Subcutaneous abdominal adipose tissue (tissue), 5 donors: Measurements from ENCODE around the gene SCMH1.
A peak's percentile ranks its signal among the peaks of the same experiment; 100 is the strongest.

Experiments
- H3K27ac ChIP-seq: one replicate; pipeline ENCODE4 v1.7.0; 2013; ENCODE audit warnings: low read depth, mild to moderate bottlenecking, inconsistent platforms, low read length, moderate library complexity
- H3K27me3 ChIP-seq, 5 donors: one replicate each; pipeline ENCODE4 v1.7.0; 2013; ENCODE audit warnings: low read length in 5 of 5, inconsistent platforms in 1 of 5; ENCODE audit not compliant: control insufficient read depth in 5 of 5, insufficient read depth in 4 of 5
- H3K36me3 ChIP-seq, 5 donors: one replicate each; pipeline ENCODE4 v1.7.0; 2013; ENCODE audit warnings: low read length in 5 of 5; ENCODE audit not compliant: control insufficient read depth in 5 of 5, insufficient read depth in 5 of 5
- H3K4me1 ChIP-seq, 5 donors: one replicate each; pipeline ENCODE4 v1.7.0; 2013; ENCODE audit warnings: low read length in 5 of 5, mild to moderate bottlenecking in 3 of 5, moderate library complexity in 1 of 5; ENCODE audit not compliant: control insufficient read depth in 5 of 5, insufficient read depth in 5 of 5
- H3K4me3 ChIP-seq, 5 donors: one replicate each; pipeline ENCODE4 v1.7.0; 2013; ENCODE audit warnings: low read length in 5 of 5, low read depth in 1 of 5
- H3K9ac ChIP-seq, 5 donors: one replicate each; pipeline ENCODE4 v1.7.0; 2013; ENCODE audit warnings: low read length in 5 of 5, mild to moderate bottlenecking in 4 of 5, moderate library complexity in 3 of 5
- H3K9me3 ChIP-seq, 5 donors: one replicate each; pipeline ENCODE4 v1.7.0; 2013; ENCODE audit warnings: low read length in 5 of 5; ENCODE audit not compliant: control insufficient read depth in 5 of 5
- donor health status: healthy.
- donor health status: healthy.
- donor health status: healthy.
- donor health status: healthy.
- donor health status: healthy.

Gene SCMH1

DNA sequence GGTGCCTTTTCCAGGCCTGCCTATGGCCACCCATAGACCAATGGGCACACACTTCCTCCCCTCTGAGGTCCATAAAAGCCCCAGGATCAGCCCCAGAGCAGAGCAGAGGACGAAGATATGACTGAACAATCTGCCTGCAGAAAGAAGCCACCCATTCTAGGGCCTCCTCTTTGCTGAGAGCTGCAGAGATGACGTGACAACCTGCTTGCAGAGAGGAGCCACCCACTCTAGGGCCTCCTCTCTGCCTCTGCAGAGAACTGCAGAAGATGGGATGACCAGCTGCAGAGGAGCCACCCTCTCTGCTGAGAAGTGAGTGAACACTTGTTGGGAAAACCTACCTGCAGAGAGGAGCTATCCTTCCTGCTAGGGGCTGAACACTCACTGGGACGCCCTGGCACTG lies 79.7 kb downstream of the SCMH1 start:
- no peak overlapping the region for H3K27ac ChIP-seq
- no peaks in the 10 kb centered on the region for H3K27me3 ChIP-seq
- H3K9me3 ChIP-seq, result peaks cover 0 to under 1% (median 0%) of the 10 kb centered on the region in 5 donors
- H3K4me1 ChIP-seq, result no peaks in the 10 kb centered on the region
- no peak overlapping the region for H3K4me3 ChIP-seq
- H3K36me3 ChIP-seq, result peaks cover 5 to 15% (median 13%) of the 10 kb centered on the region in 5 donors
- no peak overlapping the region for H3K9ac ChIP-seq

DNA sequence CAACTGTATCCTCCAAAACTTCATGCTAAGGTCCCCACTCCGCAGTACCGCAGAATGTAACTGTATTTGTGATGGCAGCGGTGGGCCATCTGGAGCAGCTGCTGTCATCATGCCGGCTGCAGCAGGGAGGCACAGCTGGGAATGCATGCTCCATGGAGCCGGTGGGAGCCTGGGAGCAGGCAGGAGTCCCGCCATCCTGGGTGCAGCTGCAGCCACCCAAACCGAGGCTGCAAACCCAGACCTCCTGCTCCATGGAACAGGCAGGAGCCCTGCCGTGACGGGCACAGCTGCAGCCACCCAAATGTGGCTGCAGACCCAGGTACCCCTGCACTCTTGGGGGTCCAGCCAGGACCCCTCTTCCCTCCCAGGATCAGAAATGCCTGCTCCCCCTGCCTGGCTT lies 80.3 kb downstream of the SCMH1 start:
- H3K9ac ChIP-seq, result no peak overlapping the region
- no peak overlapping the region for H3K27ac ChIP-seq
- H3K27me3 ChIP-seq, result no peaks in the 10 kb centered on the region
- H3K9me3 ChIP-seq, result no peaks in the 10 kb centered on the region
- no peaks in the 10 kb centered on the region for H3K4me1 ChIP-seq
- no peak overlapping the region for H3K4me3 ChIP-seq
- H3K36me3 ChIP-seq, result peaks cover 5 to 15% (median 13%) of the 10 kb centered on the region in 5 donors

DNA sequence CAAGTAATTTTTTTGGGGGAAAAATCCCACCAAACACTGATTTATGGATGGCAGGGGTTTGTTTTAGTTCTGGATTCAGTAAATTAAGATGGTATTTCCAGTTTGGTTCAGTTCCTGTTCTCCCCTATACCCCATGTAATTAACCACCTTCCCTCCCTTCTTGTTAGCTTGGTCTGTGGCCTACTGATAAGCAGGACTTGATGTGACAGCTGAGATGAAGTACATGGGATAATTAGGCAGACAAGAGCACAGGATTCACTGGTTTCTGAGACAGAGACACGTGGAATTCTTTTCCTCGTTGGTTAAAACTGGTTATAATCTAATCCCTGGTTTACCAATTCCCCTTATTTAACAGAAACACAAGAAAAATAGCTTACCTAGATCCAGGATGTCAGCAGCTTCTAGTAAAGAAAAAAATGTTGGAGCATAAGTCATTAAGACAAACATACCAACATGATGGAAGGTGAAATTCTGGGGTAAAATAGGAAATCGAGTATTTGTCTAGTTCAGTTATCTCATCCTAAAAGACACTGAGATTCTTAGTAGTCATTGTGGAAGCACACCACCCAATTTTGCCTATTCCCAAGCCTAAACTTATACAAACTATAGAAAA lies 81.5 kb downstream of the SCMH1 start:
- H3K4me1 ChIP-seq, result peaks cover 0 to 4% (median 0%) of the 10 kb centered on the region in 5 donors
- H3K27me3 ChIP-seq, result no peaks in the 10 kb centered on the region
- H3K4me3 ChIP-seq, result no peak overlapping the region
- H3K9me3 ChIP-seq, result no peaks in the 10 kb centered on the region
- H3K27ac ChIP-seq, result no peak overlapping the region
- H3K36me3 ChIP-seq, result peaks cover 5 to 15% (median 13%) of the 10 kb centered on the region in 5 donors
- no peak overlapping the region for H3K9ac ChIP-seq

DNA sequence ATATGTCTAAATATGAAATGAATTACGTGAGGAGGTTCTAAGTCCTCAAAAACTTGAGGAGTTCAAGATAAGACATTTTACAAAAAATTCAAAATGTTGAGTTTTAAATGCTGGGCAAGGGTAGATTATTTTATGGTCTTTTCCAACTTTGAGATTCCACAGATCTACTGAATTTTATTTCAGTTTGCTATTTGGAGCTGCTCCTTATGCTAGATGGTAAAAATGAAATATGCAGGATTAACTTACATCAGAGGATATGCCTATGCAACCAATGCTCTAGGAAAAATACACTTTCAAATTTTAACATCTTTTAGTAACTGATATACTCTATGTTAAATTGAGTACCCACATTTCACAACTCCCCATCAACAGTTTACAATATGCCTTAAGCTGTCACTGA lies 83.1 kb downstream of the SCMH1 start:
- Histone ChIP-seq H3K4me1 (peaks cover 0 to 4% (median 0%) of the 10 kb centered on the region in 5 donors), H3K9me3 (no peaks in the 10 kb centered on the region), H3K27me3 (no peaks in the 10 kb centered on the region), H3K4me3 (no peak overlapping the region), H3K9ac (no peak overlapping the region), H3K36me3 (peaks cover 5 to 15% (median 13%) of the 10 kb centered on the region in 5 donors), H3K27ac (no peak overlapping the region)

DNA sequence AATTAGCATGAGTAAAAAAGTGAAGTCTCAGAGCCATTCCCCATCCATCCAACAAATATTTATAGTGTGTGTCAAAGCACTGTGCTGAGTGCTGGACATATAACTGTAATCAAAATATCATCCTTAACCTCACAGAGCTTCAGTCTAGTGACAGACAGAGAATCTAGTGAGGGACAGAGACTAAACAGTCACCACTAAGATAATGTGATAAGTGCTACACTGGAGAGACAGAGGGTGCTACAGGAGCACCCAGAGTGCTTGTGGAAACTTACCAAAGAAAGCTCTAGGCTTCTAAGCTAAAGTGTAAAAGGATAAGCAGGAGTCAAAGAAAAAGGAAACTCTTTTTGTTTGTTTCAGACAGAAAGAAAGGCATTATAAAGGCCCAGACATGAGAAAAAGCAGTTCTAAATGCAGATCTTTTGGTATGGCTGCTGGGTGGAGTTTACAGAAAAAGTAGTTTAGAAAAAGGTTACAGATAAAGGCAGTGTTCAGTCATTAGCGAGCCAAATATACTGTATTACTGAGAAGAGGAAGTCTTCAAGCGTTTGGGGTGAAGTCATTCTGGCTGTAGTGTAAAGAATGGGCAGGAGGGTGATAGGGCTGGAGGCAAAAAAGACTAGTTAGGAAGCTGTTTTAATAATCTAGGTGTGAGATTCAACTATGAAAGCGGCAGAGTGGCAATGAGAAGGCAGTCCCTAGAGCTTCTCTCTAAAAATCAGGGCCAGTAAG lies 83.8 kb downstream of the SCMH1 start:
- no peak overlapping the region for H3K4me3 ChIP-seq
- H3K9me3 ChIP-seq, result no peaks in the 10 kb centered on the region
- H3K27ac ChIP-seq, result no peak overlapping the region
- no peaks in the 10 kb centered on the region for H3K27me3 ChIP-seq
- peaks cover 5 to 15% (median 13%) of the 10 kb centered on the region in 5 donors for H3K36me3 ChIP-seq
- H3K9ac ChIP-seq, result no peak overlapping the region
- H3K4me1 ChIP-seq, result peaks cover 0 to 4% (median 0%) of the 10 kb centered on the region in 5 donors

DNA sequence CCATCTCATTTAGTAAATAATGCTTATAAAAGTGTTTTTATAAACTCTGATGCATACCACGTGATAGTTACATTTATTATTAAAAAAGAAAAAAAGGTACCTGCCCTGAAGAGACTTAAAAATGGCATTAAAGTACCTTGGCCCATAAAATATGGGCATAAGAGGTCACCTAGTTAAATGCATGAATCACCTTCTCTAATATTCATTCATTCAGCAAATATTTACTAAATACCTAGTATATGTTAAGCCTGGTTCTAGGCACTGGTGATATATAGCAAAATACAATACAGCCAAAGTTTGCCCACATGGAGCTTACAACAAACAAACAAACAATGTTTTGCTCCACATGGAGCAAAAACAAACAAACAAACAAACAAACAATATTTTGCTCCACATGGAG lies 87.0 kb downstream of the SCMH1 start:
- Histone ChIP-seq H3K27ac (no peak overlapping the region), H3K4me1 (peaks cover 0 to 13% (median 6%) of the 10 kb centered on the region in 5 donors)

DNA sequence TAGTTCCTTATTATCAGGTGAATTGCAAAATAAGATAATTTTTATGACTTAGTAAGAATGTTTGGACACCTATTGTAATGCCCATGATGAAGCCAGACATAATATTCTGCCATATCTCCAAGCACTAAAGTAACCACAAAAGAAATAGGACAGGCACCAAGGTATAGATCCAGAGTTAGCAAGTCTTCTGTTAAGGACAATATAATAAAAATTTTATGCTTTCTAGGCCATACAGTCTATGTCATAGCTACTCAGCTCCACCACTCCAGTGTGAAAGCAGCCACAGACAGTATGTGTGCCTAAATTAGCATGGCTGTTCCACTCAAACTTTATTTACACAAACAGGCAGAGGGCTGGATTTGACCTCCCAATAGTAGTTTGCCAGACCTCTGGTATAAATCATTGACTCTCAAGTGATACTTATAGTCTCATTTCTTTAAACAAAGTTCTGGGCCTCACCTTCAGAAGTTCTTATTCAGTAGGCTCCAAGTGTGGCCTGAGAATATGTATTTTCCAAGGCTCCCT lies 88.3 kb downstream of the SCMH1 start:
- H3K9me3 ChIP-seq, result no peaks in the 10 kb centered on the region
- peaks cover 0 to 16% (median 5%) of the 10 kb centered on the region in 5 donors for H3K36me3 ChIP-seq
- H3K4me3 ChIP-seq, result no peak overlapping the region
- peaks cover 0 to 13% (median 6%) of the 10 kb centered on the region in 5 donors for H3K4me1 ChIP-seq
- no peaks in the 10 kb centered on the region for H3K27me3 ChIP-seq
- no peak overlapping the region for H3K27ac ChIP-seq
- H3K9ac ChIP-seq, result no peak overlapping the region

More for the DNA sequence above, 87.0 kb downstream of the SCMH1 start:
- peaks cover 0 to 14% (median 2%) of the 10 kb centered on the region in 5 donors for H3K36me3 ChIP-seq
- no peak overlapping the region for H3K9ac ChIP-seq
- H3K4me3 ChIP-seq, result no peak overlapping the region
- H3K9me3 ChIP-seq, result no peaks in the 10 kb centered on the region
- H3K27me3 ChIP-seq, result no peaks in the 10 kb centered on the region

DNA sequence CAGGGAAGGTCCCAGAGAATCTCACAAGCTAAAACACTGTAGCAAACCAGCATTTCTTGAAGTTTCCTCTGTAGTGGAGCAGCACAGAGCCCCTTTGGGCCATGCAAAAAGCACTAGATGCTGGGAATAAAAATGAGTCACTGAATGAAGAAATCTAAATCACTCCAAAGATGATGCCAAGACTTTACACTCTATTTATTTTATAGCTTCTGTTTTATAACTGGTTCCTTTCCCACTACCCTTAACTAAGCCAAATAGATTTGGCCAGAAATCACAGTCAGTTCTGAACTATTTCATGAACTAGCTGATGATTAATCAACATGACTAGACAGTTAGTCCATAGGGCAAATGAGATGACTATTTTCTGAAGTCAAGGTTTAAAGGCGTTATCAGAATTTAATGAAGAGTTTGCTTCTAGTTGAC lies 89.5 kb downstream of the SCMH1 start:
- Histone ChIP-seq H3K27ac (peak overlapping the region; percentile 13), H3K36me3 (peaks cover 0 to 15% (median 5%) of the 10 kb centered on the region in 5 donors), H3K4me1 (peaks cover 0 to 13% (median 6%) of the 10 kb centered on the region in 5 donors), H3K4me3 (no peak overlapping the region), H3K9me3 (no peaks in the 10 kb centered on the region), H3K9ac (peak overlapping the region in 1 of 5 donors; percentile 38), H3K27me3 (no peaks in the 10 kb centered on the region)

DNA sequence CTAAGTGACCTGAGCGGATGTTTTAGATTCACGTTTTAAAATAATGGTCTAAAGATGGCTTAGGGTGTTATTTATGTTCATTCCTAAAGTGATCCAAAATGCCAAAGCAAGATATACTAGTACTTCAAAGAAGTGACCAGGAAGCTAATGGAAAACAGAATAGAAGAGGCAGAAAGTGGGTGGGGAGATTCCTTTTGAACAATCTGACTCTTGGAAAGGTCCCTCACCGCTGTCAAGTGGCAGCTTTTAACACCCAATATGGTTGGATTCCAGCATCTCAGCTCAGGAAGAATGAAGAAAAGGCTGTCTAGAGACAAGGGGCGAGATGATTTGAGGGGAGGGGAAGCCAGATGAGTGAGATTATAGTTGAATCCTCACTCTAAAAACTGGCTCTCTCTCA lies 90.3 kb downstream of the SCMH1 start:
- H3K27me3 ChIP-seq, result no peaks in the 10 kb centered on the region
- peaks cover 0 to 15% (median 5%) of the 10 kb centered on the region in 5 donors for H3K36me3 ChIP-seq
- H3K4me1 ChIP-seq, result peaks cover 0 to 13% (median 6%) of the 10 kb centered on the region in 5 donors
- H3K4me3 ChIP-seq, result no peak overlapping the region
- H3K9me3 ChIP-seq, result no peaks in the 10 kb centered on the region
- H3K27ac ChIP-seq, result peak overlapping the region; percentile 13
- H3K9ac ChIP-seq, result no peak overlapping the region

DNA sequence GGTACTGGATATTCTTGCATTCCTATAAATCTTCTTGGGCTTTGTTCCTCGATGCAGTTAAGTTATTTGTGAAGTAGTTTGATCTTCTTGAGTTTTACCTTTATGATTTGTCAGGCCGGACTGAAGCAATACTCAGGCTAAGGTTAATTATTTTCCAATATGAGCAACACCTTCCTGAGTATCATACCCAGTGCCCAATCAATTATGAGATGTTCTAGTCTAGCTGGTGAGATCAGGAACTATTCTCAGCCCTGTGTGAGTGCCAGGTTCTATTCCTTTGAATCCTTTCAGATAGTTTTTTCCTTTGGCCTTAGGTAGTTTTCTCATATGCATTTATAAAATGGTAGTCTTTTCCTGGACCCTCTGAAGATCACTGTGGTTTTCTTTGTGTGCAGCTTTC lies 92.5 kb downstream of the SCMH1 start:
- H3K27me3 ChIP-seq, result no peaks in the 10 kb centered on the region
- no peak overlapping the region for H3K27ac ChIP-seq
- H3K36me3 ChIP-seq, result peaks cover 0 to 20% (median 5%) of the 10 kb centered on the region in 5 donors
- no peak overlapping the region for H3K4me3 ChIP-seq
- no peak overlapping the region for H3K9ac ChIP-seq
- H3K9me3 ChIP-seq, result no peaks in the 10 kb centered on the region
- peaks cover 0 to 8% (median 6%) of the 10 kb centered on the region in 5 donors for H3K4me1 ChIP-seq
